HCT116 (cell line): Measurements from ENCODE around the gene SLC25A12. TPM values are rescaled to one million over a fixed set of nuclear protein-coding genes. Genes with fewer than 3 reads are reported as not detected.

Source experiments
- ATAC-seq: fragments of 200-7000 bp; cut with Tn5 transposase; 2 replicates; pipeline ENCODE4 v1.9.1; 2020; ENCODE audit warnings: mild to moderate bottlenecking, moderate library complexity
- BruUV-seq: library from RNA; stranded (reverse); fragments of 400-500 nt; replicated peaks from 2 replicates; lab custom pipeline; 2021; lab: Mats Ljungman, UMichigan
- CTCF ChIA-PET: fragments of 300-600 bp; sonication (Branson Sonifier 250); formaldehyde crosslinking; loops from one replicate; lab custom pipeline; 2021; ENCODE audit warnings: antibody characterized with exemption; lab: Charles Lee
- POLR2A ChIA-PET: fragments of 300-600, 350-600 bp; sonication (Branson Sonifier 250); formaldehyde crosslinking; loops from one replicate; lab custom pipeline; 2021; ENCODE audit warnings: antibody characterized with exemption; lab: Charles Lee
- RAD21 ChIA-PET, 2 experiments: fragments of 300-600 bp; sonication (Branson Sonifier 250); formaldehyde crosslinking; loops; one replicate each; lab custom pipeline; 2023; ENCODE audit warnings: low total read pairs in 2 of 2; ENCODE audit not compliant: uncharacterized antibody in 2 of 2, unreplicated experiment in 2 of 2, low non-redundant PET in 1 of 2; lab: Charles Lee
- DNase-seq: peaks from one replicate; pipeline ENCODE4 v3.0.0-alpha.2; 2010; ENCODE audit warnings: low read depth, low spot score
- H2AFZ ChIP-seq: fragments of 200-600 bp; shearing (Covaris generic), sonication (generic); 2 replicates; pipeline ENCODE4 v1.6.1; 2017; ENCODE audit warnings: low read depth, mixed run types, mixed read lengths, antibody characterized with exemption, low read length; ENCODE audit not compliant: poor library complexity, severe bottlenecking
- H3K27ac ChIP-seq: 2 replicates; pipeline ENCODE4 v1.5.1; 2012; ENCODE audit warnings: low read depth, low read length
- H3K27me3 ChIP-seq: fragments of 200-600 bp; sonication (generic); 2 replicates; pipeline ENCODE4 v1.6.1; 2016; ENCODE audit warnings: mixed run types, low read length, mixed read lengths; ENCODE audit not compliant: insufficient read depth
- H3K36me3 ChIP-seq, 2 experiments: fragments of 200-500 bp in 1 of 2; fragments of 200-600 bp in 1 of 2; sonication (Bioruptor generic) in 1 of 2; sonication (generic) in 1 of 2; 2 replicates each; pipeline versions ENCODE4 v1.5.1 to v1.6.1; 2014 to 2016; ENCODE audit warnings: low read length in 2 of 2, inconsistent platforms in 1 of 2, mixed read lengths in 1 of 2, mixed run types in 1 of 2; ENCODE audit not compliant: insufficient read depth in 2 of 2, control insufficient read depth in 1 of 2
- H3K4me1 ChIP-seq, 2 experiments: fragments of 200-600 bp in 1 of 2; sonication (generic) in 1 of 2; 2 replicates each; pipeline versions ENCODE4 v1.5.1 to v1.6.1; 2012 to 2017; ENCODE audit warnings: low read length in 2 of 2, inconsistent platforms in 1 of 2, mild to moderate bottlenecking in 1 of 2, mixed read lengths in 1 of 2, mixed run types in 1 of 2, moderate library complexity in 1 of 2; ENCODE audit not compliant: insufficient read depth in 2 of 2, control insufficient read depth in 1 of 2
- H3K4me2 ChIP-seq: fragments of 200-600 bp; sonication (generic); 2 replicates; pipeline ENCODE4 v1.6.1; 2017; ENCODE audit warnings: mixed run types, low read length, mixed read lengths
- H3K4me3 ChIP-seq, 2 experiments: fragments of 200-600 bp in 1 of 2; sonication (generic) in 1 of 2; replicated peaks in 1 of 2; 2 replicates each; pipeline ENCODE4 v1.5.1; 2011 to 2016; ENCODE audit warnings: low read length in 2 of 2, control low read depth in 1 of 2, low read depth in 1 of 2, mild to moderate bottlenecking in 1 of 2, mixed read lengths in 1 of 2, mixed run types in 1 of 2
- H3K79me2 ChIP-seq: fragments of 200-600 bp; sonication (generic); 2 replicates; pipeline ENCODE4 v1.6.1; 2017; ENCODE audit warnings: mild to moderate bottlenecking, mixed run types, low read length, moderate library complexity, mixed read lengths; ENCODE audit not compliant: insufficient read depth
- H3K9ac ChIP-seq: fragments of 200-600 bp; sonication (generic); 2 replicates; pipeline ENCODE4 v1.6.1; 2016; ENCODE audit warnings: low read length, mixed read lengths
- H3K9me2 ChIP-seq: fragments of 200-600 bp; sonication (generic), shearing (Covaris generic); 2 replicates; pipeline ENCODE4 v1.6.1; 2017; ENCODE audit warnings: mixed run types, mild to moderate bottlenecking, moderate library complexity; ENCODE audit not compliant: insufficient read depth
- H3K9me3 ChIP-seq, 2 experiments: fragments of 200-500 bp in 1 of 2; fragments of 200-600 bp in 1 of 2; sonication (Bioruptor generic) in 1 of 2; sonication (generic) in 1 of 2; 2 replicates each; pipeline ENCODE4 v1.6.1; 2014 to 2017; ENCODE audit warnings: low read length in 2 of 2, mixed read lengths in 2 of 2, inconsistent platforms in 1 of 2, low read depth in 1 of 2, mild to moderate bottlenecking in 1 of 2, mixed run types in 1 of 2, moderate library complexity in 1 of 2; ENCODE audit not compliant: control insufficient read depth in 1 of 2, insufficient read depth in 1 of 2
- H4K20me1 ChIP-seq: fragments of 200-600 bp; sonication (generic), shearing (Covaris generic); 2 replicates; pipeline ENCODE4 v1.6.1; 2017; ENCODE audit warnings: mixed run types, mild to moderate bottlenecking, moderate library complexity; ENCODE audit not compliant: insufficient read depth
- ATF3 ChIP-seq: IDR thresholded peaks from 2 replicates; pipeline ENCODE4 v1.6.1; 2012
- CTCF ChIP-seq, 3 experiments: fragments of 200-600 bp in 1 of 3; sonication (generic) in 1 of 3; IDR thresholded peaks in 2 of 3; conservative IDR thresholded peaks in 1 of 3; 2 replicates each; pipeline ENCODE4 v1.5.1; 2012 to 2017; ENCODE audit warnings: low read depth in 2 of 3, low read length in 2 of 3, antibody characterized with exemption in 1 of 3, borderline replicate concordance in 1 of 3, control low read depth in 1 of 3, mild to moderate bottlenecking in 1 of 3, mixed read lengths in 1 of 3, mixed run types in 1 of 3, moderate library complexity in 1 of 3; ENCODE audit not compliant: insufficient read depth in 1 of 3
- EZH2phosphoT487 ChIP-seq: fragments of 200-600 bp; IDR thresholded peaks from 2 replicates; pipeline ENCODE4 v1.6.1; 2018; ENCODE audit warnings: antibody characterized with exemption, borderline replicate concordance
- MAX ChIP-seq: IDR thresholded peaks from 2 replicates; pipeline ENCODE4 v1.6.1; 2012
- POLR2A ChIP-seq: IDR thresholded peaks from 2 replicates; pipeline ENCODE4 v1.7.0; 2011; ENCODE audit warnings: borderline replicate concordance; ENCODE audit not compliant: insufficient read depth, insufficient read length; ENCODE audit errors: extremely low read depth
- POLR2AphosphoS5 ChIP-seq: IDR thresholded peaks from 2 replicates; pipeline ENCODE4 v1.6.1; 2011; ENCODE audit warnings: mild to moderate bottlenecking, low read depth, low read length, moderate library complexity
- RAD21 ChIP-seq: IDR thresholded peaks from 2 replicates; pipeline ENCODE4 v1.6.1; 2012; ENCODE audit warnings: low read depth, mild to moderate bottlenecking
- SIN3A ChIP-seq: IDR thresholded peaks from 2 replicates; pipeline ENCODE4 v1.6.1; 2012; ENCODE audit warnings: low read depth
- TCF7L2 ChIP-seq: IDR thresholded peaks from 2 replicates; pipeline ENCODE4 v1.7.0; 2011; ENCODE audit warnings: borderline replicate concordance, inconsistent platforms; ENCODE audit not compliant: insufficient read depth, insufficient read length; ENCODE audit errors: extremely low read depth
- ZBTB33 ChIP-seq: IDR thresholded peaks from 2 replicates; pipeline ENCODE4 v1.6.1; 2011; ENCODE audit warnings: mild to moderate bottlenecking, low read length, moderate library complexity; ENCODE audit not compliant: insufficient replicate concordance; ENCODE audit errors: extremely low read depth
- intact Hi-C: fragments of 100-400 bp; cut with micrococcal nuclease; formaldehyde crosslinking; loops from 2 replicates; pipeline ENCODE4 v1.10.0; 2022
- total RNA-seq: library from RNA; stranded (reverse); gene quantifications from one replicate; pipeline ENCODE4 v1.2.1, GENCODE V29; 2021; ENCODE audit not compliant: unreplicated experiment

Gene SLC25A12
- total RNA-seq, 1 experiment from 2014 or later = 16.0 TPM

- no peak overlapping the region for H3K4me3 ChIP-seq
- no peak overlapping the region for H3K4me2 ChIP-seq
- RAD21 ChIA-PET = no interaction called here
- intact Hi-C loops = no loop called here
- H3K9me2 ChIP-seq = no peaks in the 10 kb centered on the region
- peaks cover 20 to 55% of the 10 kb centered on the region in 2 experiments for H3K36me3 ChIP-seq
- no peaks in the 10 kb centered on the region for H3K4me1 ChIP-seq
- H3K9me3 ChIP-seq = peaks cover 4 to 15% of the 10 kb centered on the region in 2 experiments; a peak in 2 of 4 replicates
- CTCF ChIA-PET = no interaction called here
- no peak overlapping the region for H2AFZ ChIP-seq
- no TSS peak for BruUV-seq
- H3K27ac ChIP-seq = no peak overlapping the region
- no peak for DNase-seq
- POLR2A ChIA-PET = no interaction called here
- ATAC-seq = no peak
- no peak for TF ChIP-seq EZH2phosphoT487
- TF ChIP-seq ZBTB33 = no peak
- TF ChIP-seq ATF3 = no peak
- TF ChIP-seq MAX = no peak
- TF ChIP-seq POLR2AphosphoS5 = no peak
- no peak for TF ChIP-seq RAD21
- no peak for TF ChIP-seq SIN3A
- no peak for TF ChIP-seq CTCF (IDR thresholded peaks at IDR 0.05 in 2 of 3, conservative IDR thresholded peaks at IDR 0.05 in 1 of 3; ENCODE audit: borderline replicate concordance in 1 of 3, insufficient read depth in 1 of 3, low read depth in 2 of 3, low read length in 2 of 3)
- TF ChIP-seq TCF7L2 = no peak
- TF ChIP-seq POLR2A = no peak
- no peaks in the 10 kb centered on the region for H3K79me2 ChIP-seq
- H4K20me1 ChIP-seq = no peaks in the 10 kb centered on the region
- no peaks in the 10 kb centered on the region for H3K27me3 ChIP-seq
- no peak overlapping the region for H3K9ac ChIP-seq
Measured at GRCh38 chr2:171832489-171832888, 61.6 kb downstream of the SLC25A12 start.
